T-cell (primary cell): ENCODE measurements around the gene RHCE. TPM values are rescaled to one million over a fixed set of nuclear protein-coding genes. Genes with fewer than 3 reads are reported as not detected.
"Not testable (repeated sequence)": the region's sequence is repeated elsewhere in the genome, so short reads cannot be mapped to it uniquely, and the experiment has no call there.

ENCODE experiments used
- ATAC-seq, 4 experiments: fragments of 200-7000 bp in 3 of 4; fragments of 150-1000 bp in 1 of 4; cut with Tn5 transposase; replicated peaks in 1 of 4; 1 replicate in 3 of 4; 2 replicates in 1 of 4; pipeline ENCODE4 v1.10.0; 2021; ENCODE audit warnings: moderate library complexity in 3 of 4, mild to moderate bottlenecking in 2 of 4, moderate number of reproducible peaks in 1 of 4
- CTCF ChIA-PET, 2 donors: fragments of 300-600 bp; sonication (Branson Sonifier 250); formaldehyde crosslinking; loops; one replicate each; lab custom pipeline; 2022; ENCODE audit warnings: antibody characterized with exemption in 2 of 2; lab: Charles Lee
- POLR2A ChIA-PET, 2 donors: fragments of 300-600 bp; sonication (Branson Sonifier 250); formaldehyde crosslinking; loops; one replicate each; lab custom pipeline; 2022; ENCODE audit warnings: antibody characterized with exemption in 2 of 2; lab: Charles Lee
- DNase-seq, 35 experiments: peaks; one replicate each; pipeline versions ENCODE4 v3.0.0 to v3.0.0-alpha.2; 2013 to 2023
- H3K27ac ChIP-seq: one replicate; pipeline ENCODE4 v1.5.1; 2013; ENCODE audit warnings: low read length
- H3K27me3 ChIP-seq, 2 experiments: replicated peaks in 1 of 2; 1 replicate in 1 of 2; 2 replicates in 1 of 2; pipeline versions ENCODE4 v1.6.1 to v1.7.0; 2013; ENCODE audit warnings: low read length in 1 of 2, mixed read lengths in 1 of 2; ENCODE audit not compliant: control insufficient read depth in 2 of 2, insufficient read depth in 2 of 2; ENCODE audit errors: extremely low read depth in 1 of 2
- H3K36me3 ChIP-seq, 2 donors: 1 replicate in 1 of 2; 2 replicates in 1 of 2; pipeline versions ENCODE4 v1.6.1 to v1.7.0; 2013; ENCODE audit warnings: low read length in 1 of 2; ENCODE audit not compliant: control insufficient read depth in 2 of 2, insufficient read depth in 1 of 2; ENCODE audit errors: extremely low read depth in 1 of 2
- H3K4me1 ChIP-seq, 2 experiments: 1 replicate in 1 of 2; 2 replicates in 1 of 2; pipeline versions ENCODE4 v1.6.1 to v1.7.0; 2013; ENCODE audit warnings: low read length in 2 of 2, mixed read lengths in 1 of 2; ENCODE audit not compliant: insufficient read depth in 2 of 2, control insufficient read depth in 1 of 2; ENCODE audit errors: extremely low read depth in 1 of 2
- H3K4me3 ChIP-seq, 2 donors: 1 replicate in 1 of 2; 2 replicates in 1 of 2; pipeline versions ENCODE4 v1.5.1 to v1.7.0; 2013; ENCODE audit warnings: mild to moderate bottlenecking in 2 of 2, low read length in 1 of 2, moderate library complexity in 1 of 2; ENCODE audit not compliant: control insufficient read depth in 1 of 2; ENCODE audit errors: extremely low read depth in 1 of 2
- H3K9me3 ChIP-seq: 2 replicates; pipeline ENCODE4 v1.7.0; 2013
- H3K27ac Mint-ChIP-seq, 2 donors: one replicate each; pipeline ENCODE4 v1.8.0; 2020 to 2021; ENCODE audit warnings: mild to moderate bottlenecking in 2 of 2, mixed read lengths in 2 of 2
- H3K27me3 Mint-ChIP-seq, 2 donors: one replicate each; pipeline ENCODE4 v1.8.0; 2021 to 2022; ENCODE audit warnings: mixed read lengths in 2 of 2
- H3K36me3 Mint-ChIP-seq: one replicate; pipeline ENCODE4 v1.8.0; 2021; ENCODE audit warnings: mixed read lengths
- H3K4me1 Mint-ChIP-seq, 3 donors: one replicate each; pipeline ENCODE4 v1.8.0; 2020 to 2022; ENCODE audit warnings: mixed read lengths in 3 of 3, mild to moderate bottlenecking in 1 of 3
- H3K4me3 Mint-ChIP-seq, 3 donors: one replicate each; pipeline ENCODE4 v1.8.0; 2020 to 2022; ENCODE audit warnings: mild to moderate bottlenecking in 3 of 3, mixed read lengths in 3 of 3, moderate library complexity in 3 of 3
- H3K9me3 Mint-ChIP-seq, 3 donors: one replicate each; pipeline ENCODE4 v1.8.0; 2020 to 2022; ENCODE audit warnings: mixed read lengths in 3 of 3
- WGBS: methylation state at CpG from one replicate; pipeline ENCODE4 v1.1.5; 2013; ENCODE audit warnings: missing lambda C conversion rate; ENCODE audit not compliant: insufficient coverage; 5-methylcytosine and 5-hydroxymethylcytosine counted together
- total RNA-seq, 35 experiments: library from RNA in 6 of 35; stranded (reverse) in 6 of 35; fragments of 120-200 nt in 1 of 35; gene quantifications; one replicate each; pipeline versions ENCODE4 v1.2.1 to v1.2.4 and lab custom pipeline; 2013 to 2026

The RHCE gene
- total RNA-seq, 5 donors from 2014 or later (not counting 1 experiment from before 2014, with no cell fraction given), result 0.35 to 1.0 (median 0.63) TPM; not detected in 1

GRCh38 chr1:25450891-25451290 is 30.3 kb upstream of the RHCE start:
- Mint-ChIP-seq H3K36me3 (peaks cover 32% of the 10 kb centered on the region), H3K4me1 (peaks cover 9 to 15% (median 13%) of the 10 kb centered on the region in 3 donors), H3K9me3 (no peaks in the 10 kb centered on the region), H3K27me3 (no peaks in the 10 kb centered on the region), H3K4me3 (no peak overlapping the region), H3K27ac (no peak overlapping the region)
- no peak for DNase-seq
- WGBS, result no CpG with 5 or more reads among the region's 2 CpGs
- Histone ChIP-seq H3K27me3 (no peaks in the 10 kb centered on the region), H3K4me3 (no peak overlapping the region), H3K36me3 (peaks cover 0 to 26% of the 10 kb centered on the region in 2 donors), H3K9me3 (no peaks in the 10 kb centered on the region), H3K4me1 (peaks cover 0 to 4% of the 10 kb centered on the region in 2 experiments), H3K27ac (no peak overlapping the region)
- CTCF ChIA-PET, result interaction anchor here (0.7 to 1.1 kb wide), 2 partner anchors 53 to 1909 kb away, joined by 3 read pairs; no protein-coding TSS in a partner anchor
- ATAC-seq, result no peak
- POLR2A ChIA-PET, result no interaction called here

GRCh38 chr1:25447547-25447946 is 26.9 kb upstream of the RHCE start:
- peaks cover 26% of the 10 kb centered on the region for H3K36me3 Mint-ChIP-seq
- H3K4me1 Mint-ChIP-seq, result peaks cover 27 to 35% (median 28%) of the 10 kb centered on the region in 3 donors
- no peaks in the 10 kb centered on the region for H3K27me3 Mint-ChIP-seq
- no peak overlapping the region for H3K4me3 Mint-ChIP-seq
- DNase-seq (no peak), ATAC-seq (peak in 1 of 4 experiments; percentile 48)
- Histone ChIP-seq H3K9me3 (no peaks in the 10 kb centered on the region), H3K4me1 (peaks cover 2 to 6% of the 10 kb centered on the region in 2 experiments), H3K27ac (no peak overlapping the region), H3K27me3 (no peaks in the 10 kb centered on the region), H3K4me3 (no peak overlapping the region), H3K36me3 (peaks cover 3 to 14% of the 10 kb centered on the region in 2 donors)
- CTCF ChIA-PET, result interaction anchor here in 1 of 2 donors (0.6 kb wide), 1 partner anchor 251 kb away, joined by 3 read pairs; no protein-coding TSS in a partner anchor
- POLR2A ChIA-PET, result no interaction called here
- H3K9me3 Mint-ChIP-seq, result no peaks in the 10 kb centered on the region
- H3K27ac Mint-ChIP-seq, result no peak overlapping the region

GRCh38 chr1:25445993-25446538 is 25.4 kb upstream of the RHCE start:
- H3K27ac Mint-ChIP-seq, result peak overlapping the region in 1 of 2 donors; percentile 4
- WGBS, result 40% methylated on average over 1 of the region's 2 CpGs
- ATAC-seq (peak in 1 of 4 experiments; percentile 42), DNase-seq (no peak)
- H3K36me3 Mint-ChIP-seq, result peaks cover 23% of the 10 kb centered on the region
- H3K4me3 Mint-ChIP-seq, result no peak overlapping the region
- H3K27me3 ChIP-seq, result no peaks in the 10 kb centered on the region
- ChIA-PET POLR2A (no interaction called here), CTCF (no interaction called here)
- H3K27me3 Mint-ChIP-seq, result no peaks in the 10 kb centered on the region
- peaks cover 39 to 49% (median 39%) of the 10 kb centered on the region in 3 donors for H3K4me1 Mint-ChIP-seq
- peaks cover 3 to 14% of the 10 kb centered on the region in 2 donors for H3K36me3 ChIP-seq
- H3K27ac ChIP-seq, result no peak overlapping the region
- no peaks in the 10 kb centered on the region for H3K9me3 ChIP-seq
- H3K9me3 Mint-ChIP-seq, result no peaks in the 10 kb centered on the region
- peaks cover 2 to 11% of the 10 kb centered on the region in 2 experiments for H3K4me1 ChIP-seq
- H3K4me3 ChIP-seq, result no peak overlapping the region

GRCh38 chr1:25444604-25445003 is 24.0 kb upstream of the RHCE start:
- H3K4me3 Mint-ChIP-seq, H3K27me3 Mint-ChIP-seq, H3K27ac Mint-ChIP-seq, ATAC-seq, H3K4me3 ChIP-seq, H3K27me3 ChIP-seq, H3K9me3 ChIP-seq, H3K9me3 Mint-ChIP-seq, CTCF ChIA-PET, H3K27ac ChIP-seq, DNase-seq: not testable (repeated sequence)
- POLR2A ChIA-PET, result interaction anchor here in 1 of 2 donors (0.6 kb wide), 2 partner anchors 572 to 1297 kb away, joined by 3 to 5 read pairs; no protein-coding TSS in a partner anchor
- peaks cover 43 to 53% (median 46%) of the 10 kb centered on the region in 3 donors for H3K4me1 Mint-ChIP-seq
- peaks cover 3 to 14% of the 10 kb centered on the region in 2 donors for H3K36me3 ChIP-seq
- peaks cover 17% of the 10 kb centered on the region for H3K36me3 Mint-ChIP-seq
- 92% methylated on average over 3 of the region's 5 CpGs for WGBS
- H3K4me1 ChIP-seq, result peaks cover 2 to 12% of the 10 kb centered on the region in 2 experiments

GRCh38 chr1:25443030-25443699 is 22.5 kb upstream of the RHCE start:
- H3K27me3 ChIP-seq, result no peaks in the 10 kb centered on the region
- no peaks in the 10 kb centered on the region for H3K9me3 Mint-ChIP-seq
- ATAC-seq (peak in 3 of 4 experiments; percentile 60 to 75 (median 64)), DNase-seq (no peak)
- H3K27me3 Mint-ChIP-seq, result no peaks in the 10 kb centered on the region
- H3K9me3 ChIP-seq, result no peaks in the 10 kb centered on the region
- ChIA-PET POLR2A (interaction anchor here in 1 of 2 donors (0.6 kb wide), 1 partner anchor 44 kb away, joined by 5 read pairs; no protein-coding TSS in a partner anchor), CTCF (no interaction called here)
- no peak overlapping the region for H3K4me3 ChIP-seq
- H3K4me1 Mint-ChIP-seq, result peaks cover 45 to 53% (median 46%) of the 10 kb centered on the region in 3 donors
- peak overlapping the region; percentile 16 to 61 for H3K27ac Mint-ChIP-seq
- H3K4me1 ChIP-seq, result peaks cover 2 to 12% of the 10 kb centered on the region in 2 experiments
- H3K36me3 ChIP-seq, result peaks cover 3 to 8% of the 10 kb centered on the region in 2 donors
- 88% methylated on average over 2 of the region's 4 CpGs for WGBS
- H3K4me3 Mint-ChIP-seq, result peak overlapping the region in 1 of 3 donors; percentile 2
- peaks cover 17% of the 10 kb centered on the region for H3K36me3 Mint-ChIP-seq
- H3K27ac ChIP-seq, result no peak overlapping the region

- no peak for DNase-seq
- H3K27ac Mint-ChIP-seq, result peak overlapping the region in 1 of 2 donors; percentile 61
- CTCF ChIA-PET, result no interaction called here
- H3K27me3 ChIP-seq, result no peaks in the 10 kb centered on the region
- H3K27me3 Mint-ChIP-seq, result no peaks in the 10 kb centered on the region
- no peak overlapping the region for H3K4me3 ChIP-seq
- 100% methylated on average over 1 of the region's 1 CpG for WGBS
- H3K4me1 ChIP-seq, result peaks cover 2 to 12% of the 10 kb centered on the region in 2 experiments
- H3K4me1 Mint-ChIP-seq, result peaks cover 45 to 51% (median 47%) of the 10 kb centered on the region in 3 donors
- POLR2A ChIA-PET, result no interaction called here
- no peak overlapping the region for H3K27ac ChIP-seq
- no peaks in the 10 kb centered on the region for H3K9me3 ChIP-seq
- peaks cover 3% of the 10 kb centered on the region in 2 donors for H3K36me3 ChIP-seq
- no peak for ATAC-seq
- H3K9me3 Mint-ChIP-seq, result no peaks in the 10 kb centered on the region
- H3K36me3 Mint-ChIP-seq, result peaks cover 10% of the 10 kb centered on the region
- no peak overlapping the region for H3K4me3 Mint-ChIP-seq
Observed at GRCh38 chr1:25442178-25442577, 21.6 kb upstream of the RHCE start.
